HCT116 (cell line): ENCODE results near the gene ANKRD2. TPM values are rescaled to one million over a fixed set of nuclear protein-coding genes. Genes with fewer than 3 reads are reported as not detected.

Experiments
- ATAC-seq: fragments of 200-7000 bp; cut with Tn5 transposase; 2 replicates; pipeline ENCODE4 v1.9.1; 2020; ENCODE audit warnings: mild to moderate bottlenecking, moderate library complexity
- BruUV-seq: library from RNA; stranded (reverse); fragments of 400-500 nt; replicated peaks from 2 replicates; lab custom pipeline; 2021; lab: Mats Ljungman, UMichigan
- CTCF ChIA-PET: fragments of 300-600 bp; sonication (Branson Sonifier 250); formaldehyde crosslinking; loops from one replicate; lab custom pipeline; 2021; ENCODE audit warnings: antibody characterized with exemption; lab: Charles Lee
- POLR2A ChIA-PET: fragments of 300-600, 350-600 bp; sonication (Branson Sonifier 250); formaldehyde crosslinking; loops from one replicate; lab custom pipeline; 2021; ENCODE audit warnings: antibody characterized with exemption; lab: Charles Lee
- RAD21 ChIA-PET, 2 experiments: fragments of 300-600 bp; sonication (Branson Sonifier 250); formaldehyde crosslinking; loops; one replicate each; lab custom pipeline; 2023; ENCODE audit warnings: low total read pairs in 2 of 2; ENCODE audit not compliant: uncharacterized antibody in 2 of 2, unreplicated experiment in 2 of 2, low non-redundant PET in 1 of 2; lab: Charles Lee
- DNase-seq: peaks from one replicate; pipeline ENCODE4 v3.0.0-alpha.2; 2010; ENCODE audit warnings: low read depth, low spot score
- H2AFZ ChIP-seq: fragments of 200-600 bp; shearing (Covaris generic), sonication (generic); 2 replicates; pipeline ENCODE4 v1.6.1; 2017; ENCODE audit warnings: low read depth, mixed run types, mixed read lengths, antibody characterized with exemption, low read length; ENCODE audit not compliant: poor library complexity, severe bottlenecking
- H3K27ac ChIP-seq: 2 replicates; pipeline ENCODE4 v1.5.1; 2012; ENCODE audit warnings: low read depth, low read length
- H3K27me3 ChIP-seq: fragments of 200-600 bp; sonication (generic); 2 replicates; pipeline ENCODE4 v1.6.1; 2016; ENCODE audit warnings: mixed run types, low read length, mixed read lengths; ENCODE audit not compliant: insufficient read depth
- H3K36me3 ChIP-seq, 2 experiments: fragments of 200-500 bp in 1 of 2; fragments of 200-600 bp in 1 of 2; sonication (Bioruptor generic) in 1 of 2; sonication (generic) in 1 of 2; 2 replicates each; pipeline versions ENCODE4 v1.5.1 to v1.6.1; 2014 to 2016; ENCODE audit warnings: low read length in 2 of 2, inconsistent platforms in 1 of 2, mixed read lengths in 1 of 2, mixed run types in 1 of 2; ENCODE audit not compliant: insufficient read depth in 2 of 2, control insufficient read depth in 1 of 2
- H3K4me1 ChIP-seq, 2 experiments: fragments of 200-600 bp in 1 of 2; sonication (generic) in 1 of 2; 2 replicates each; pipeline versions ENCODE4 v1.5.1 to v1.6.1; 2012 to 2017; ENCODE audit warnings: low read length in 2 of 2, inconsistent platforms in 1 of 2, mild to moderate bottlenecking in 1 of 2, mixed read lengths in 1 of 2, mixed run types in 1 of 2, moderate library complexity in 1 of 2; ENCODE audit not compliant: insufficient read depth in 2 of 2, control insufficient read depth in 1 of 2
- H3K4me2 ChIP-seq: fragments of 200-600 bp; sonication (generic); 2 replicates; pipeline ENCODE4 v1.6.1; 2017; ENCODE audit warnings: mixed run types, low read length, mixed read lengths
- H3K4me3 ChIP-seq, 2 experiments: fragments of 200-600 bp in 1 of 2; sonication (generic) in 1 of 2; replicated peaks in 1 of 2; 2 replicates each; pipeline ENCODE4 v1.5.1; 2011 to 2016; ENCODE audit warnings: low read length in 2 of 2, control low read depth in 1 of 2, low read depth in 1 of 2, mild to moderate bottlenecking in 1 of 2, mixed read lengths in 1 of 2, mixed run types in 1 of 2
- H3K79me2 ChIP-seq: fragments of 200-600 bp; sonication (generic); 2 replicates; pipeline ENCODE4 v1.6.1; 2017; ENCODE audit warnings: mild to moderate bottlenecking, mixed run types, low read length, moderate library complexity, mixed read lengths; ENCODE audit not compliant: insufficient read depth
- H3K9ac ChIP-seq: fragments of 200-600 bp; sonication (generic); 2 replicates; pipeline ENCODE4 v1.6.1; 2016; ENCODE audit warnings: low read length, mixed read lengths
- H3K9me2 ChIP-seq: fragments of 200-600 bp; sonication (generic), shearing (Covaris generic); 2 replicates; pipeline ENCODE4 v1.6.1; 2017; ENCODE audit warnings: mixed run types, mild to moderate bottlenecking, moderate library complexity; ENCODE audit not compliant: insufficient read depth
- H3K9me3 ChIP-seq, 2 experiments: fragments of 200-500 bp in 1 of 2; fragments of 200-600 bp in 1 of 2; sonication (Bioruptor generic) in 1 of 2; sonication (generic) in 1 of 2; 2 replicates each; pipeline ENCODE4 v1.6.1; 2014 to 2017; ENCODE audit warnings: low read length in 2 of 2, mixed read lengths in 2 of 2, inconsistent platforms in 1 of 2, low read depth in 1 of 2, mild to moderate bottlenecking in 1 of 2, mixed run types in 1 of 2, moderate library complexity in 1 of 2; ENCODE audit not compliant: control insufficient read depth in 1 of 2, insufficient read depth in 1 of 2
- H4K20me1 ChIP-seq: fragments of 200-600 bp; sonication (generic), shearing (Covaris generic); 2 replicates; pipeline ENCODE4 v1.6.1; 2017; ENCODE audit warnings: mixed run types, mild to moderate bottlenecking, moderate library complexity; ENCODE audit not compliant: insufficient read depth
- CBX3 ChIP-seq: IDR thresholded peaks from 2 replicates; pipeline ENCODE4 v1.6.1; 2012; ENCODE audit warnings: low read depth
- ELF1 ChIP-seq: IDR thresholded peaks from 2 replicates; pipeline ENCODE4 v1.6.1; 2012; ENCODE audit warnings: low read depth, borderline replicate concordance
- EZH2 ChIP-seq: fragments of 200-600 bp; sonication (generic); IDR thresholded peaks from 2 replicates; pipeline ENCODE4 v1.6.1; 2017; ENCODE audit warnings: antibody characterized with exemption, mixed run types
- POLR2A ChIP-seq: IDR thresholded peaks from 2 replicates; pipeline ENCODE4 v1.7.0; 2011; ENCODE audit warnings: borderline replicate concordance; ENCODE audit not compliant: insufficient read depth, insufficient read length; ENCODE audit errors: extremely low read depth
- REST ChIP-seq: IDR thresholded peaks from 2 replicates; pipeline ENCODE4 v1.6.1; 2012; ENCODE audit warnings: low read depth
- SP1 ChIP-seq: IDR thresholded peaks from 2 replicates; pipeline ENCODE4 v1.6.1; 2012; ENCODE audit warnings: low read depth
- SRF ChIP-seq: IDR thresholded peaks from 2 replicates; pipeline ENCODE4 v1.6.1; 2012; ENCODE audit warnings: low read depth
- TCF7L2 ChIP-seq: IDR thresholded peaks from 2 replicates; pipeline ENCODE4 v1.7.0; 2011; ENCODE audit warnings: borderline replicate concordance, inconsistent platforms; ENCODE audit not compliant: insufficient read depth, insufficient read length; ENCODE audit errors: extremely low read depth
- ZBTB33 ChIP-seq: IDR thresholded peaks from 2 replicates; pipeline ENCODE4 v1.6.1; 2011; ENCODE audit warnings: mild to moderate bottlenecking, low read length, moderate library complexity; ENCODE audit not compliant: insufficient replicate concordance; ENCODE audit errors: extremely low read depth
- ZFX ChIP-seq: fragments of 450-650 bp; IDR thresholded peaks from 2 replicates; pipeline ENCODE4 v1.6.1; 2017
- ZNF274 ChIP-seq: fragments of 200-500 bp; sonication (Bioruptor generic); IDR thresholded peaks from 2 replicates; pipeline ENCODE4 v1.6.1; 2014; ENCODE audit warnings: mild to moderate bottlenecking, low read depth, low read length, inconsistent platforms
- intact Hi-C: fragments of 100-400 bp; cut with micrococcal nuclease; formaldehyde crosslinking; loops from 2 replicates; pipeline ENCODE4 v1.10.0; 2022
- total RNA-seq: library from RNA; stranded (reverse); gene quantifications from one replicate; pipeline ENCODE4 v1.2.1, GENCODE V29; 2021; ENCODE audit not compliant: unreplicated experiment
- TF ChIP-seq, protein P1 (sequence below): IDR thresholded peaks from 2 replicates; pipeline ENCODE4 v1.6.1; 2012

ANKRD2 gene
- total RNA-seq, 1 experiment from 2014 or later = 0.15 TPM

GRCh38 chr10:97549587-97550322 lies 22.8 kb upstream of the ANKRD2 start:
- ChIA-PET POLR2A (no interaction called here), CTCF (interaction anchor here (1.5 kb wide), 2 partner anchors 15 to 22 kb away, joined by 5 to 7 read pairs; partner anchors contain the start of gene ANKRD2), RAD21 (no interaction called here)
- H3K4me1 ChIP-seq = peaks cover 10 to 31% of the 10 kb centered on the region in 2 experiments; a peak in 3 of 4 replicates
- H3K4me3 ChIP-seq = no peak overlapping the region
- H3K9me2 ChIP-seq = no peaks in the 10 kb centered on the region
- no peaks in the 10 kb centered on the region for H3K79me2 ChIP-seq
- no peak overlapping the region for H3K4me2 ChIP-seq
- no peaks in the 10 kb centered on the region for H3K27me3 ChIP-seq
- peak overlapping the region; percentile 33; the same call in 1 of the 2 replicates for H3K27ac ChIP-seq
- H2AFZ ChIP-seq = no peak overlapping the region
- no TSS peak for BruUV-seq
- no peak for ATAC-seq
- DNase-seq = no peak
- TF ChIP-seq ZNF274 (no peak), CBX3 (no peak), REST (no peak), EZH2 (no peak), TCF7L2 (no peak), ZBTB33 (no peak), ELF1 (no peak), ZFX (no peak), POLR2A (no peak), SP1 (no peak), SRF (no peak)
- TF ChIP-seq, protein P1, sequence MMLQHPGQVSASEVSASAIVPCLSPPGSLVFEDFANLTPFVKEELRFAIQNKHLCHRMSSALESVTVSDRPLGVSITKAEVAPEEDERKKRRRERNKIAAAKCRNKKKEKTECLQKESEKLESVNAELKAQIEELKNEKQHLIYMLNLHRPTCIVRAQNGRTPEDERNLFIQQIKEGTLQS = no peak
- no peaks in the 10 kb centered on the region for H3K36me3 ChIP-seq
- intact Hi-C loops = no loop called here
- no peaks in the 10 kb centered on the region for H3K9me3 ChIP-seq
- H4K20me1 ChIP-seq = no peaks in the 10 kb centered on the region
- H3K9ac ChIP-seq = no peak overlapping the region
